Head of caudate nucleus (tissue), 42 donors: ENCODE data around the gene IL3RA.
"Not testable (repeated sequence)": the region's sequence is repeated elsewhere in the genome, so short reads cannot be mapped to it uniquely, and the experiment has no call there.

Experiments
- DNase-seq, 42 donors: peaks; one replicate each; pipeline versions ENCODE4 v3.0.0 to v3.0.0-alpha.2; 2020 to 2021; ENCODE audit warnings: mixed read lengths in 7 of 42
- intact Hi-C: fragments of 100-400 bp; cut with DNase I; formaldehyde crosslinking; loops from one replicate; pipeline ENCODE4 v1.15.0; 2022

Gene IL3RA

GRCh38 chrX:1392376-1393068 is 55.9 kb downstream of the IL3RA start:
- intact Hi-C loops = loop anchor here (2.0 to 5.0 kb wide), 2 partner anchors 60 to 200 kb away; partner anchors contain the start of genes AKAP17A and ASMTL
- peak in 39 of 42 donors; percentile 34 to 88 (median 70) for DNase-seq

GRCh38 chrX:1393871-1394615 is 57.5 kb downstream of the IL3RA start:
- peak in 13 of 42 donors; percentile 1 to 26 (median 11) for DNase-seq
- intact Hi-C loops = loop anchor here (2.0 to 5.0 kb wide), 2 partner anchors 59 to 198 kb away; partner anchors contain the start of genes AKAP17A and ASMTL

- intact Hi-C loops = loop anchor here (5.0 kb wide), 1 partner anchor 197 kb away; the partner anchor contains the start of gene AKAP17A
These were observed 58.3 kb downstream of the IL3RA start for GRCh38 chrX:1394731-1395501.

GRCh38 chrX:1395646-1396216 is 59.1 kb downstream of the IL3RA start:
- DNase-seq = peak in 2 of 42 donors; percentile 2 to 10
- intact Hi-C loops = no loop called here

More at GRCh38 chrX:1394731-1395501, 58.3 kb downstream of the IL3RA start:
- peak in 13 of 42 donors; percentile 5 to 42 (median 16) for DNase-seq

- peak in 8 of 42 donors; percentile 5 to 41 (median 21) for DNase-seq
- intact Hi-C loops = no loop called here
These were observed 60.4 kb downstream of the IL3RA start for GRCh38 chrX:1397001-1397400.

- peak in 9 of 42 donors; percentile 4 to 29 (median 20) for DNase-seq
- intact Hi-C loops = no loop called here
These were observed 61.1 kb downstream of the IL3RA start for GRCh38 chrX:1397441-1398270.

- intact Hi-C loops = no loop called here
- DNase-seq = peak in 8 of 42 donors; percentile 6 to 40 (median 22)
These were observed 62.1 kb downstream of the IL3RA start for GRCh38 chrX:1398431-1399340.

- peak in 7 of 42 donors; percentile 0 to 33 (median 11) for DNase-seq
- intact Hi-C loops = no loop called here
These were observed 63.5 kb downstream of the IL3RA start for GRCh38 chrX:1400049-1400448.

GRCh38 chrX:1400742-1401471 is 64.3 kb downstream of the IL3RA start:
- intact Hi-C loops = no loop called here
- peak in 7 of 42 donors; percentile 5 to 25 (median 15) for DNase-seq

GRCh38 chrX:1401611-1402430 is 65.2 kb downstream of the IL3RA start:
- DNase-seq = peak in 4 of 42 donors; percentile 7 to 19 (median 11)
- intact Hi-C loops = no loop called here

GRCh38 chrX:1403228-1403627 is 66.6 kb downstream of the IL3RA start:
- intact Hi-C loops = no loop called here
- DNase-seq = peak in 4 of 42 donors; percentile 15 to 44 (median 34)

GRCh38 chrX:1403867-1404266 is 67.3 kb downstream of the IL3RA start:
- DNase-seq, intact Hi-C loops: not testable (repeated sequence)

- DNase-seq, intact Hi-C loops: not testable (repeated sequence)
These were observed 69.2 kb downstream of the IL3RA start for GRCh38 chrX:1405769-1406168.

GRCh38 chrX:1407035-1407434 is 70.5 kb downstream of the IL3RA start:
- no peak for DNase-seq
- intact Hi-C loops = no loop called here

GRCh38 chrX:1411326-1411725 is 74.7 kb downstream of the IL3RA start:
- intact Hi-C loops = no loop called here
- DNase-seq = peak in 8 of 42 donors; percentile 3 to 36 (median 10)
